ENCODE measurements around the gene APEX1.

APEX1 gene

DNA sequence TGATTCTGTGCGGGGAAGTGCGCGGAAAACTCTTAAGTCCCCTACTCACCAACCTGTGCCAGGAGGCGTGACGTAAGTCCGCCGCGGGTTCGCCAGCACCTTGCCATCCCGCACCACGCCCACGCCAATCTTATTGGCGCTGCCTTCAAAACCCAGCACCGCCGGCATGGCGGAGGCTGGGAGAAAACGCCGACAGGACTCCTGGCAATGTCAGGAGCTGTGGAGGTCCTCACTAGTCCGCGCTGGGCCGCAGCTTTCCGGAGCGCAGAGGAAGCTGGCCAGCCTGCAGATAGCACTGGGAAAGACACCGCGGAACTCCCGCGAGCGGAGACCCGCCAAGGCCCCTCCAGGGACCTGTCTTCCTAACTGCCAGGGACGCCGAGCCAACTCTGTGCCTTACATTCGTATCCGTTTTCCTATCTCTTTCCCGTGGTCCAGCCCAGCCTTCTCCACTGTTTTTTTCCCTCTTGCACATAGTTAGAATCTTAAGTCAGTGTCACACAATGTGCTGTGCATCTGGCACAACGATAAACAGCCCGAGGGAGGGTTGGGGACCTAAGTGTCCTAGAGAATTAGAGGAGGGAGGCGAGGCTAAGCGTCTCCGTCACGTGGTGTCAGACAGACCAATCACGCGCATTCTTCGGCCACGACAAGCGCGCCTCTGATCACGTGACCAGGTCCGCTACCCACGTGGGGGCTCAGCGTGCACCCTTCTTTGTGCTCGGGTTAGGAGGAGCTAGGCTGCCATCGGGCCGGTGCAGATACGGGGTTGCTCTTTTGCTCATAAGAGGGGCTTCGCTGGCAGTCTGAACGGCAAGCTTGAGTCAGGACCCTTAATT, at the start of gene APEX1, which contains the start of gene OSGEP:
Gene APEX1 (plus strand): TSS at position 711 of the 839 bp plus-strand sequence. CDS start 420 bp downstream, outside the sequence.
Gene OSGEP (minus strand): TSS at position 297 of the 839 bp plus-strand sequence. CDS start 129 bp downstream, at position 168.
- peak; percentile 96 for DNase-seq

DNA sequence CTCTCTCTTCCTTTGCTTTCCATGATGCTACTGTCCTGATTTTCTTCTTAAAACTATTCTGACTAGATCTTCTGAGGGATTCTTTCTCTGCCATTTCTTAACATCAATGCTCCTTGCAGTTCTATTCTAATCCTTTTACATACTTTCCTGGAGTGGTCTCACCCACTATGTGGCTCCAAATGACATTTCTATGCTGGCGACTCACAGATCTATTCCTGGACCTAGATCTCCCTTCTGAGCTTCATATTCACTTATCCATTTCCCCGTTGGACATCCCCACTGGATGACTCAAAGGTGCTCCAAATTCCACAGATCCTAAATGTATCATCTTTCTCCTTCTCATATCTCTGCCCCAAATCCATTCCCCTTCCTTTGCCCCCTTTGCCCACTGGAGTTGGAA, 45.8 kb upstream of the APEX1 start:
- DNase-seq: no peak

DNA sequence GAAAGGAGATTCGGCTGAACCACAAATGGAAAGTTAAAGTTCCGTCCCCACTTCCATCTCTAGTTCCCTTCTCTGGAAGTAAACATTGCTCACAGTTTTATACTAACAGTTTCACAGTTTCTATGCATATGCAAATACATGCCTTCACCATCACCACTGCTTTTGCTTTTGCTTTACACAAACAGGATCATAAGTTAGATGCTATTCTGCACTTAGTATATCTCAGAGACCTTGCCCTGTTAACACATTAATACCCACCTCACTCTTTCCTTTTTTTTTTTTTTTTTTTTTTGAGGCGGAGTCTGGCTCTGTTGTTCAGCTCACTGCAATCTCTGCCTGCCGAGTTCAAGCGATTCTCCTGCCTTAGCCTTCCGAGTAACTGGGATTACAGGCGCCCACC, 42.6 kb upstream of the APEX1 start:
- no peak for DNase-seq

DNA sequence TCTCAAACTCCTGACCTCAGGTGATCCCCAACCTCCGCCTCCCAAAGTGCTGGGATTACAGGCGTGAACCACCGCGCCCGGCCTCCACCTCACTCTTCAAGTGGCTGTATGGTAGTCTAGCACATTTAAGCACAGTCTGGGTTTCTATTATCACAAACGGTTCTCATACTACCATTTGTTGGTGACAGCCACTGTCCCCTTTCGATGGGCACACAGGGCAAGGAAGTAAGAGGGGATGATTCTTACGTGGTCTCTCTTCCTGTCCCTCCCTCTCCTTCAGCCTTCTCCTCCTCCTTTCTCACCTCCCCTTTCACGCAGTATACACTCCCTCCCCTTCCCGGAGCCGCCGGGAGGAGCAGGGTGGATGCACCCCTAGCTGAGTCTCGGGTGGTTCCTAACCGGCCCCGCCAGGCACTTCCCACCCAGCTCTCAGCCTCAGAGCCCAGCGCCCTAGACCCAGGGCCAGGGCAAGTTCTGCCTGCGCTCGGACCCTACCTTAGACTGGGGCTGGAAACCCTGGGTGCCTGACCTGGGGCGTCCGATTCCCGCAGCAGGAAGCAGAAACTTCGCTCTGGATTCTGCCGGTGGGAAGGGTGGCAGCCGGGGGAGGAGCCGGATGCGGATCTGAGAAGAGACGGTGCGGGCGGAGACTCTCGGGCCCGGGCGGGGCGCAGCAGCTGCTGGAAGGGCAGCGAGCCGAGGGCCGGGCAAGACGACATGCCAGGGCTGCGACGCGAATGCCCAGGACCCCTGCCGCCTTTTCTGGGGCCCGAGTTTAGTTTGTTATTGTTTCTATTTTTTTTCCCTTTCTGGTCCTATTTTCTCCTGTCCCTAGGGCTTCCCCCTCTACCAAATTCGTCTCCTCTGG, 41.9 kb upstream of the APEX1 start, which contains the start of gene TEP1:
Gene TEP1 (minus strand): TSS at position 626 of the 868 bp plus-strand sequence. CDS start 5,062 bp downstream, outside the sequence.
- peak; percentile 55 for DNase-seq

DNA sequence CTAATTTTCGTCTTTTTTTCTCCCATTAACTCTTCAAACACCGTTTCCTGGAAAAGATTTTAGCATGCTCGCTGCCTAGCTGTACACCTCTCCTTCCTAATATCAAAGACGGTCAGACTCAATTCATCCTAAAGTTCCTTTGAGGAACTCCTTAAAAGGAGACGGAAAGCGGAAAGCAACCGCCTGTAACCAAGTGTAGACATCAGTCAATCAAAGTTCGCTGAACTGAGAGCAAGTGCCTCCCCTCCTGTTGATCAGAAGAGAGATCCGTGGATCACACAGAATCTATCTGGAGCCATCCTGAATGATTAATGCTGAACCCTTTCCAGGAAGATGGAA, 41.3 kb upstream of the APEX1 start:
- no peak for DNase-seq

DNA sequence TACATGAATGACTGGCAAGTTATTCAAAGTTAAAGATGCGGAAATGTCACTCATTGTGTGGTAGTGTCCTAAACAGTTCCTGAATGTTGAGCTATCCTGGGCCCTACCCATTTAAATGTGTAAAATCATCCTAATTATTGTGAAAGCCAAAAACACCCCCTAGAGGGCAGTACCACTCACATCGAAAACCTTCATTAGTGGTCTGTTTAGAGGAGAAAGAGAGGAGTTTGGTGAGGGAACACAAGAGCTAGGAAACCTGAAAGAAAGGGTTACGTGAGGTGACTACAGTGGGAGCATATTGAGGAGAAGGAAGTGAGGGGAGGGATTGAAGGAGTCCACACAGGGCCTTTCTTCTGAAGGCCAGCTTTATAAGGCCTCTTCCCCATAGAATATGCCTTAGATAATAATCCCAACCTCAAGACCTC, 39.2 kb upstream of the APEX1 start:
- DNase-seq: no peak

DNA sequence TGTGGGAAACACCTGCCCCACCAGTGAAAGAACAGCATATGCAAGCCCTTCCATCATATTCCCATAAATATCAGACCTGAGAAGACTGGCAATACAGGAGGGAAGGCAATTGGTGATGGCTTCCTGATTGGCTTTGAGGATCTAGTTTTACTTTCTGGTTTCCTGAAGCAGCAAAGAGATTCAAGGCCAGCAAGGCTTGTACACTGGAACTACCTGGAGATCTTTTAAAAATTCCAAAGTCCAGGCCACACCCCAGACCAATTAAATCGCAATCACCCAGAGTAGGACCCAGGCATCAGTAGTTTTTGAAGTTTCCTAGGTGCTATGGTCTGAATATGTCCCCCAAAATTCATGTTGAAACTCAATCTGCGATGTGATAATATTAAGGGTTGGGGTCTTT, 38.8 kb upstream of the APEX1 start:
- no peak for DNase-seq

DNA sequence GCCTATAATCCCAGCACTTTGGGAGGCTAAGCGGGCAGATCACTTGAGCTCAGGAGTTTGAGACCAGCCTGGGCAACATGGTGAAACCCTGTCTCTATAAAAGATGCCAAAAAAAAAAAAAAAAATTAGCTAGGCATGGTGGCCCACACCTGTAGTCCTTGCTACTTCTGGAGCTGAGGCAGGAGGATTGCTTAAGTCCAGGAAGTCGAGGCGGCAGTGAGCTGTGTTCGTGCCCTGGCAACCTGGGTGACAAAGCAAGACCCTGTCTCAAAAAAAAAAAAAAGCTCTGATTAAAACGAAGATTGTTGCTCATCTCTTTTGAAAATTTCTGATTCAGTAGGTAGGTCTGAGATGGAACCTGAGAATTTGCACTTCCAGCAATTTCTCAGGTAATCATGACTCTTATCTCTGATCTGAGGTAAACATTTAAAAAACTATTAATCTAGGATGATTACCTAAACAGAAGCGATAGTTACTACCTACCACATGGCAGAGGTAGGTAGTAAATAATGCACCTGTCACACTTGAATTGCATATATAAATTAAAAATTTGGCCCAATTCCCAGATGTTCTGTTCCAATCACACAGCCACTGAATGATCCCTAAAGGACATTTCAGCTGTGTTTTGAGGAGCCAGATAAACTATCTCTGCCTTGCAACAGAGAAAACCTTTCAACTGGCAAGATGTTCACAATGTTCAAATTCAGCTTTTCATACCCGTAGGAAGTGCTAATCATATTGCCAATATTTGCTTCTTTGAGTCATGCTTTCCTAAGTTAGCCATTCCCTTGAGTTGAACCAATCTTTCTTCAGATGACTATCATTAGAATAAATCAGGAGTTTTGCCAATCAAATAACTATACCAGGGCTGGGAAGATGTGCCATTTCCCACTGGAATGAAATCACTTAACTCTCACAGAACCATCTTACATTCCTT, 37.5 kb upstream of the APEX1 start:
- no peak for DNase-seq

DNA sequence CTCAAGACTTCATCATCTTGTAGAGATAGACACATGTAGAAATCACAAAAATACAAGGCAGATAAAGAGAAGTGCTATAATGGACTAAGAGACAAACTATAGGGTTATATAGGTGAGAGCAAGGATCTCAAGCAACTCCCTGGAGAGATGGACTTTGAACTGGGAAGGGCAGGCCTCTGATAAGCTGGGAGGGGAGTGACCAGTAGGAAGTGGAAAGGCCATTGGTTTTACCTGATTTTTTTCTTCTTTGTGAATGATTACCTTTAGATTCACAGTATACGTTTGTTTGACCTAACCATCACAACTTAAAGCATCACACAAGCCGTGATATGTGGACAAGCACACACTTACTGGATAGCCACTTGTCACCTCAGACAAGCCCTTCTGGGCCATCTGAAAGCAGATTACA, 36.5 kb upstream of the APEX1 start:
- DNase-seq: no peak

DNA sequence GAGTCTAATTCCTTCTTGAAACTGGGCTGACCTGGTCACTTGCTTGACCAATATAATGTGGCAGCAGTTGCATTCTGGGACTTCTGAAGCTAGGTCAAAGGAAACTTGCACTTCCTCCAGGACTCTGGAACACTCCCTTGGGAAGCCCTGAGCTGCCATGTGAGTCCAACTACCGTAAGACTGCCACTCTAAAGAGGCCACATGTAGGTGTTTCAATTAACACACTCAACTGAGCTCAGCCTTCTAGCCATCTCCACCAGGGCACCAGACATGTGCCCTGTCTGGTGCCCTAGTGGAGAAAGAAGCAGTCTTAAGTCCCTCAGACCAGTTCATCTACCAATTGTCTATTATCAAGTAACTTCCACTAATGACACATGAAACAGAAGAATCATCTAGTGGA, 35.6 kb upstream of the APEX1 start:
- DNase-seq: no peak

DNA sequence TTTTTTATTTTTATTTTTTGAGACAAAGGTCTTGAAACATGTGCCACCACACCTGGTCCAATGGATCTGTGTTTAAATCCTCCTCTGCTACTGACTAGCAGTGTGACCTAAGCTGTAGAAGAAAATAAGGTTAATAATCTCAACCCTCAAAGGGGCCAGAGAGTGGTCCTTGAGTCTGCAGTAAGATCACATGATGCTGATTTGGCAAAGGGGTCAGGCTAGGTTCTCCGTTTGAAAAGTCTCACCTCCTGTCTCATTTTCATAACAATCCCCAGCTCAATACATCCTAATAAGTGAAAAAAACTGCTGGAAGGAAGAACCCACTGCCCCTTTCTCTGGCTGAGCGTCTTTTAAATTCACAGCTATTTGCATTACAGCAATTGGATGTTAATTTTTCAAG, 33.8 kb upstream of the APEX1 start:
- DNase-seq: no peak

DNA sequence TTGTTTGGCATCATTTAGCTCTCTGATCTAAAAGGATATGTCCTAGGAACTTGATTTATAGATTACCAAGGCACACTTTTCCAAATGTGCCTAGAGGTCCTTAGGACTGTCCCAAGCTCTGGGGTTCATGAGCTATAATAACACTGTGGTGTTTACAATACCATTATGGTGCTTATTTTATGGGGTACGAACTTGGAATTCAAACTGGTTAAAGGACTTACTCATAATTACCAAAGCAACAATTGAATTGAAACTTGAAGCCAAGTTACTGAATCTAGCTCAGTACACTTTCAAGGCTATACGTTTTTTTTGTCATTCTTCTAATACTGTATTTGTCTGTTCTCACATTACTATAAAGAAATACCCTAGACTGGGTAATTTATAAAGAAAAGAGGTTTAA, 32.1 kb upstream of the APEX1 start:
- no peak for DNase-seq

DNA sequence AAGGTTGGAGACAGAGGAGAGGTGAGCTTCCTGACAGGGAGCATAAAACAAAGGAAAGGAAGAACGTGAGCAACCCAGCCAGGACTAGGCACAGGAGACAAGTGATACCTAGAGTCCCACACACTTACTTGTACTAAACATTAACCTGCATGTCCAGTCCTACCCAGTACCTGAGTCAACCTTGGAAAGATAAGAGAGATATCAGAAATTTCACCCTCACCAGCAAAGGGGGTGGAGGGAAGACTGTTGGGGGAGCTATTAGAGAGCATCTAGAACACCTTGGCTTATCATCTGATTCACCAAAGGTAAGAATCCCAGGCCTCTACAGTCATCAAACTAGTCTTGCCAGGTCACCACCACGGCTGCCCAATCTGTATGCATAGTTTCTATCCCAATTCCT, 30.2 kb upstream of the APEX1 start:
- DNase-seq: no peak

DNA sequence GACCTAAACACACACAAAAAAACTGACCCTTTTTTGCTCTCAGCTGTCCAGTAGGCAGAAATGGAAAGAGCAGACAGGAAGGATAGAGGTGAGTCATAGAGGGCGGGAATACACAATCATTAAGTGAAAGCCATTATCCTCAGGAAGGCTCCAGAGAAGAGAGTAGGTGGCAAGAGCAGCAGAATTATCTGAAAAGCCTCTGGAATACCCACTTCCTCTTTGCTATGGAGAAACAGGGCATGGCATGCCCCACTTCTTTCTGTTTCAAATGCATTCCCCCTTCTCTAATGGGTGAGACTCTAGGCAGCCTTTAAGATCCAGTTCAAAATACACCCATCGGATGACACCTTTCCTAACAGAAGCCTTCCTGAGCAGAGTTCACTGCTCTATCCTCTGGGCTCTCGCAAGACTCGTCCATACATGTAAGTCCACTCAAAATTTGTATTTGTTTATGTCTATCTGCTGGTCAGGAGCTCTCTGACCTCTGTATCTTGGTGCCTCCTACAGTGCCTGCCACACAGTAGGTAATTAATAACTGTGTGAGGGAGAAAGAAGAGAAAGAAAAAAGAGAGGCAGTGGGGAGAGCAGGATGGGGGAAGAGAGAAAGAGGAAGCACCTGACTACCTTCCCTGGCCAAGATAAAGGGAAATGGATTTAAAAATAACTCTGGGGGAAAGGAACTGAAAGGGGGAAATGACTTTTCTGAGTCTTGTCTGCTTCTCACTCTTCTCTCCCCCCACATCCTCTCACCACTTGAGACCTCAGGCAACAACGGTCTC, 27.6 kb upstream of the APEX1 start:
- DNase-seq: no peak

DNA sequence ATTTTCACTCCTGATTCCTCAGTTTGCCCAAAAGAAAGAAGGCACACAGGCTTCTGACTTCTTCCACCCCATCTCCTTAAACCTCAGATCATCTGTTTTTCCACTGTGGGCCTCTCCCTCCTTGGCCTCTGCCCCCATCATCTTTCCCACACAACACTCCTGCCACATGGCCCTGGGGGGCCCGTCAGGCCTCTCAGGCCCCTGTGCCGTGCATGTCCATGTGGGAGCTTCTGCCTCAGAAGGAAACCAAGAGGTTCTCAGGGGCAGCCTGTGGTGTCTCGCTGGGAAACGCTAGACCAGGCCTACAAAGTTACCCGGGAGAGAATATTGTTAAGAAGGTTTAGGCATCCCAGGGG, 27.0 kb upstream of the APEX1 start:
- no peak for DNase-seq

DNA sequence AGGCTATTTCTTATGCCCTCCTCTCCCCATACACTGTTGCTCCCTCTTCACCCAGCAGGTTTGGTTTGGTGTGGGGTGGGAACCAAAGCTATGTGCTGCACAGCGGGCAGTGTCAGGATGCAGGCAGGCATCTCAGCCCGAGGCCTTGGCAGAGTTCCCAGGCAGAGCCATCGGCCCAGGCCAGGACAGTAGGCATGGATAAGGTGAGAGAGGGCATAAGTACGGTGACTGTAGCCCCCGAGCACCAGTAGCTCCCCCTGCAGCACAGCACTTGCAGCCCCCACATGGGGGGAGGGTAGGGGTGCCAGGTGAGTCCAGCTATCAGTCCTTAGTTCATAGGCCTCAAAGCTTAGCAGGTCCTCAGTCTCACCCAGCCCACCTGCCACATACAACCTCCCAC, 26.2 kb upstream of the APEX1 start:
- DNase-seq: no peak

DNA sequence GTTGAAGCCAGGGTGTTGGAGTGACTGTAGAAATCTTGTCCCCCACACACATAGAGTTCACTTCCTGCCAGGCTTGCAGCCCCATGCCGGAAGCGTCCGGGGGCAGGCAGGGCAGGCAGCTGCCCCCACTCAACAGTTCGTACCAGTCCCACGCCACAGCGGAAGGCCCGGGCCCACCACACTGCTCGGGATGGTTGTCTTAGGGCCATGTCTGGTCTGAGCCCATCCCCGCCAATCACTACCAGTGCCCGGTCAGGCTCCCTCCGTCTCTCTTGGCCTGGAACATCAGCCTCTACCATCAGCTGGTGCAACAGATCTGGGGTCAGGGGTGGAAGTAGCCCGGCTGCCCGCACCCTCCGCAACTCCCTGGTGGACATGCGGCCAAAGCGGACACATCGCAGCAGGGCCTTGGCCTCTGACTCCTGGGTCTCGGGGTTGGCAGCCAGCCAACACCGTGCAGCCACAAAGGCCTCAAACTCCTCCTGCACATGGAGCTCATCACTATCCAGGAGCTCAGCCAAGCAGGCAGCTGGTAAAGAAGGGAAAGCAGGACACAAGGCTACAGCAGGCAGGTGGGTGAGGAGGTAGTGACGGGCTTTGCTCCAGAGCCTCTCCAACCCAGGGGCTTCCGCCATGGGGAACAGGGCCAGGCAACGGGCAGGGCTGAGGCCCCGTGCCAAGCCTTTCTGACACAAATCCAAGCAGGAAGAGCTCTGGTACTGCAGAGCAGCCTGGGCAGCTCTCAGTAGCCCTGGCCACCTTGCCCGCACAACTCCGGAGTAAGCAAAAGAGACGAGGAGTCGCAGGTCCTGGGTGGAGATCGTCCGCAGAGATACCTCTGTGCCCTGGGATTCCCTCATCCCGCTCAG, 25.0 kb upstream of the APEX1 start:
- DNase-seq: no peak

DNA sequence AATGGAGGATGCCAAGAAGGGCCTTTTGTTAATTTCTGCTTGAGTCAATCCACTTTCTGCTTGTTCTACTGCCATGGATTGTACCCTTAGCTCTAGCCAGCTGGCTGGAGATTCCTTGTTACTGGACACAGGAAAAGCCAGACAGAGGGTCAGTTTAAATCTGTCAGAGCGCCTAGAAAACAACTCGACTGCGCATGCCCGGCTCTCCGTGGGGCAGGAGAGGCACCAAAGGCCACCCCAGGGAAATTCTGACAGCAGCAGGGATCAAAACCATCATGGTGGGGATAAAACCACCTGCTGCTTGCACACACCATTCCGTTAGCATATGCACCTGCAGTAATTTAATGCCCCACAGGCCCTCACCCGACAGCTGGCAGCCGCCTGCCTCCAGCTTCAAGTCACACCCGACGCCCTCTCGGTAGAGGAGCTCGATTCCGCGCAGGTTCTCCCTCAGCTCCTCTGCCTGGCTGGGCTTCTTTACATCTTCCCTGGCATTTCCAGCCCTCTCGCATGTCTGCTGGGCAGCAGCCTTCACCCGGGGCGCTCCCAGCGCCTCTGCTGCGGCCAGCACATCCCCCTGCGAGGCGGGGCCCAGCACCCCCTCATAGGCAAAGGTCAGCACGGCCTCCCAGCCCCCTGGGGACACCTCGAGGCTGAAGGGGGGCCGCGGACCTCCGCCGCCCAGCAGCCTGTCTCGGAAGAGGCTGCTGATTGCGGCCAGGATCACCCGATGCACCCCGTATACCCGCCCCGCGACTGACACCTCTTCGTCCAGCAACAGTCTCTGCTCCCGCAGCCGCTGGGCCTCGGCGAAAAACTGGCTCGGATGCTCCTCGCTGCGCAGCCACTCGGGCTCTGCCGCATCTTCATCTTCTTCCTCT, 20.1 kb upstream of the APEX1 start:
- no peak for DNase-seq

DNA sequence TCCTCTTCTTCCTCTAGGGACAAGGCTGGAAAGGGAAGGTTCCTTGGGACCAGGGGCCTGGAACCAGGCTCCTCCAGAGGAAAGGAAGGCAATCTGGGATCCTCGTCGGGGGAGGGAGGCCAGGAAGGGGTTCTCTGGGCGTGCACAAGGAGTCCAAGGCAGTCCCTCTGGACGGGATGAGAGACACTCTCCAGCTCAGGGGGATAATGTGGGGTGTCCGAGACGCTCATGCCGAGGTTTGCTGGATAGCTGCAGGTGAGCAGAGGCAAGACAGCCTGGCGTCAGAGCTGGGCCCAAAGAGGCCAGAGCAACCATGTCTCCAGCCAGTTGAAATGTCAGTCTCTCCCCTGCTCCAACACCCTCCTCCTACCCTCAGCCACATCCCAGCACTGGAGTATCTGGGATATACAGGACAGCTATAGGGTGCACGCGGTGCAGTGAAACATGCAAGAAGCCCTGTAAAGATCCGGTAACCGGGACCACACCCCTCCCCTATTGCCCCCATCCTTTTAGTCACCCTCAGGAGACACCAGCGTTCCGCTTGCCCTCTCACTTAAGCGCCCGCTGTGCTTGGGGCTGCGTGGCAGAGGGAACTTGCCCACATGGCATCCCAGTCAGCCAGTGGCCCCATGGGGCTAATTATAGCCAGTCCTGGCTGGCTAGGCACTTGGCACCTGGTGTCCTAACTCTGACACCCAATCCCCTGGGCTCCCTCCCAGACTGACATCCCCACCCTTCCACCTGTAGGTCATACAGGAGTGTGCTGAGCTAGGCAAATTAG, 19.3 kb upstream of the APEX1 start, which contains the start of gene KLHL33:
Gene KLHL33 (minus strand): TSS at position 585 of the 781 bp plus-strand sequence. CDS start 355 bp downstream, at position 230.
- no peak for DNase-seq
